ENCODE results near the gene CDC42SE1.

GRCh38 chr1:151043163-151043562, 16.3 kb downstream of the CDC42SE1 start:
- no peak for TF ChIP-seq POLR2A (IDR thresholded peaks at IDR 0.05; ENCODE audit: extremely low read depth, insufficient read length)
- TF ChIP-seq, protein P1, sequence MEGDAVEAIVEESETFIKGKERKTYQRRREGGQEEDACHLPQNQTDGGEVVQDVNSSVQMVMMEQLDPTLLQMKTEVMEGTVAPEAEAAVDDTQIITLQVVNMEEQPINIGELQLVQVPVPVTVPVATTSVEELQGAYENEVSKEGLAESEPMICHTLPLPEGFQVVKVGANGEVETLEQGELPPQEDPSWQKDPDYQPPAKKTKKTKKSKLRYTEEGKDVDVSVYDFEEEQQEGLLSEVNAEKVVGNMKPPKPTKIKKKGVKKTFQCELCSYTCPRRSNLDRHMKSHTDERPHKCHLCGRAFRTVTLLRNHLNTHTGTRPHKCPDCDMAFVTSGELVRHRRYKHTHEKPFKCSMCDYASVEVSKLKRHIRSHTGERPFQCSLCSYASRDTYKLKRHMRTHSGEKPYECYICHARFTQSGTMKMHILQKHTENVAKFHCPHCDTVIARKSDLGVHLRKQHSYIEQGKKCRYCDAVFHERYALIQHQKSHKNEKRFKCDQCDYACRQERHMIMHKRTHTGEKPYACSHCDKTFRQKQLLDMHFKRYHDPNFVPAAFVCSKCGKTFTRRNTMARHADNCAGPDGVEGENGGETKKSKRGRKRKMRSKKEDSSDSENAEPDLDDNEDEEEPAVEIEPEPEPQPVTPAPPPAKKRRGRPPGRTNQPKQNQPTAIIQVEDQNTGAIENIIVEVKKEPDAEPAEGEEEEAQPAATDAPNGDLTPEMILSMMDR (IDR thresholded peaks at IDR 0.05; ENCODE audit: low read depth, low read length), result no peak
- TF ChIP-seq, protein P2, sequence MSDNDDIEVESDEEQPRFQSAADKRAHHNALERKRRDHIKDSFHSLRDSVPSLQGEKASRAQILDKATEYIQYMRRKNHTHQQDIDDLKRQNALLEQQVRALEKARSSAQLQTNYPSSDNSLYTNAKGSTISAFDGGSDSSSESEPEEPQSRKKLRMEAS (IDR thresholded peaks at IDR 0.05; ENCODE audit: low read depth, low read length), result no peak
- TF ChIP-seq MYC (IDR thresholded peaks at IDR 0.05; ENCODE audit: low read depth, low read length), result no peak

Data from NB4 (cell line).